Prostate gland (tissue), 2 donors: Measurements from ENCODE around the gene ARHGAP5. TPM values are rescaled to one million over a fixed set of nuclear protein-coding genes. Genes with fewer than 3 reads are reported as not detected.

ENCODE experiments used
- DNase-seq: peaks from one replicate; pipeline ENCODE4 v3.0.0-alpha.2; 2019; ENCODE audit warnings: low spot score
- H3K27ac ChIP-seq, 2 donors: fragments of 200-600 bp; sonication (generic); 2 replicates each; pipeline ENCODE4 v1.5.1; 2017 to 2019
- H3K27me3 ChIP-seq: fragments of 200-600 bp; sonication (generic); replicated peaks from 2 replicates; pipeline ENCODE4 v1.5.1; 2019; ENCODE audit not compliant: insufficient read depth
- H3K36me3 ChIP-seq, 2 donors: fragments of 200-600 bp; sonication (generic); 1 replicate in 1 of 2; 2 replicates in 1 of 2; pipeline versions ENCODE4 v1.5.1 to v1.8.1; 2017 to 2019
- H3K4me1 ChIP-seq: fragments of 200-600 bp; sonication (generic); replicated peaks from 2 replicates; pipeline ENCODE4 v1.5.1; 2019
- H3K4me3 ChIP-seq, 2 donors: fragments of 200-600 bp; sonication (generic); 2 replicates each; pipeline ENCODE4 v1.5.1; 2017 to 2019
- H3K9me3 ChIP-seq: fragments of 200-600 bp; sonication (generic); 2 replicates; pipeline ENCODE4 v1.5.1; 2017
- CTCF ChIP-seq, 4 experiments: fragments of 200-600 bp in 2 of 4; fragments of 450-650 bp in 2 of 4; sonication (generic) in 2 of 4; IDR thresholded peaks; 1 replicate in 3 of 4; 2 replicates in 1 of 4; pipeline ENCODE4 v1.5.1; 2016 to 2019; ENCODE audit warnings: antibody characterized with exemption in 4 of 4, mild to moderate bottlenecking in 2 of 4, moderate library complexity in 2 of 4
- POLR2A ChIP-seq: fragments of 450-650 bp; IDR thresholded peaks from one replicate; pipeline ENCODE4 v1.6.1; 2016; ENCODE audit warnings: antibody characterized with exemption, mild to moderate bottlenecking
- POLR2AphosphoS5 ChIP-seq: sonication (generic); formaldehyde crosslinking; IDR thresholded peaks from one replicate; pipeline ENCODE4 v1.6.1; 2017; ENCODE audit warnings: antibody characterized with exemption
- WGBS: methylation state at CpG from one replicate; pipeline ENCODE4 v1.1.5; 2018; 5-methylcytosine and 5-hydroxymethylcytosine counted together
- intact Hi-C: fragments of 100-400 bp; cut with DNase I; formaldehyde crosslinking; loops from one replicate; pipeline ENCODE4 v1.14.2; 2022
- total RNA-seq, 2 donors: library from RNA; depleted of rRNA; stranded (reverse); fragments of >200 nt; gene quantifications; one replicate each; pipeline ENCODE4 v1.1.0, GENCODE V29; 2016

The ARHGAP5 gene
- total RNA-seq, 2 donors from 2014 or later, result 83.3 to 112 TPM

- 27% methylated on average over 2 of the region's 2 CpGs for WGBS
- TF ChIP-seq POLR2A (no peak), CTCF (IDR thresholded peaks at IDR 0.05) (no peak), POLR2AphosphoS5 (no peak)
- Histone ChIP-seq H3K36me3 (no peaks in the 10 kb centered on the region), H3K4me3 (no peak overlapping the region), H3K27me3 (no peaks in the 10 kb centered on the region), H3K4me1 (peaks cover 4% of the 10 kb centered on the region), H3K9me3 (no peaks in the 10 kb centered on the region), H3K27ac (no peak overlapping the region)
- no peak for DNase-seq
- intact Hi-C loops, result no loop called here
Measured at GRCh38 chr14:32087907-32088306, 10.8 kb downstream of the ARHGAP5 start.

GRCh38 chr14:32090686-32091085 lies 13.6 kb downstream of the ARHGAP5 start:
- WGBS, result 91% methylated on average over 6 of the region's 6 CpGs
- Histone ChIP-seq H3K4me3 (no peak overlapping the region), H3K36me3 (no peaks in the 10 kb centered on the region), H3K27ac (no peak overlapping the region), H3K4me1 (peaks cover 4% of the 10 kb centered on the region), H3K27me3 (no peaks in the 10 kb centered on the region), H3K9me3 (no peaks in the 10 kb centered on the region)
- no peak for TF ChIP-seq POLR2AphosphoS5
- TF ChIP-seq CTCF (IDR thresholded peaks at IDR 0.05), result no peak
- no peak for TF ChIP-seq POLR2A
- intact Hi-C loops, result no loop called here
- no peak for DNase-seq

- intact Hi-C loops, result no loop called here
- 95% methylated on average over 2 of the region's 2 CpGs for WGBS
- no peaks in the 10 kb centered on the region for H3K27me3 ChIP-seq
- TF ChIP-seq CTCF (IDR thresholded peaks at IDR 0.05) (no peak), POLR2AphosphoS5 (no peak), POLR2A (no peak)
- DNase-seq, result no peak
- H3K9me3 ChIP-seq, result no peaks in the 10 kb centered on the region
- no peaks in the 10 kb centered on the region for H3K4me1 ChIP-seq
- no peak overlapping the region for H3K27ac ChIP-seq
- H3K36me3 ChIP-seq, result no peaks in the 10 kb centered on the region
- no peak overlapping the region for H3K4me3 ChIP-seq
Measured at GRCh38 chr14:32099473-32099872, 22.4 kb downstream of the ARHGAP5 start.

GRCh38 chr14:32100175-32100574 lies 23.1 kb downstream of the ARHGAP5 start:
- Histone ChIP-seq H3K4me1 (no peaks in the 10 kb centered on the region), H3K27me3 (no peaks in the 10 kb centered on the region), H3K9me3 (no peaks in the 10 kb centered on the region), H3K36me3 (no peaks in the 10 kb centered on the region), H3K4me3 (no peak overlapping the region), H3K27ac (no peak overlapping the region)
- intact Hi-C loops, result no loop called here
- TF ChIP-seq CTCF (IDR thresholded peaks at IDR 0.05), result no peak
- TF ChIP-seq POLR2AphosphoS5, result no peak
- TF ChIP-seq POLR2A, result no peak
- WGBS, result 96% methylated on average over 5 of the region's 5 CpGs
- DNase-seq, result no peak

- H3K4me1 ChIP-seq, result no peaks in the 10 kb centered on the region
- no peak for TF ChIP-seq POLR2A
- no peak for TF ChIP-seq CTCF (IDR thresholded peaks at IDR 0.05)
- no peak for TF ChIP-seq POLR2AphosphoS5
- H3K4me3 ChIP-seq, result no peak overlapping the region
- 85% methylated on average over 3 of the region's 3 CpGs for WGBS
- DNase-seq, result no peak
- no peaks in the 10 kb centered on the region for H3K9me3 ChIP-seq
- intact Hi-C loops, result no loop called here
- H3K27ac ChIP-seq, result no peak overlapping the region
- no peaks in the 10 kb centered on the region for H3K27me3 ChIP-seq
- H3K36me3 ChIP-seq, result no peaks in the 10 kb centered on the region
Measured at GRCh38 chr14:32102152-32102787, 25.2 kb downstream of the ARHGAP5 start.
